Neural cell (in vitro differentiated cells): ENCODE results near the gene CD68. TPM values are rescaled to one million over a fixed set of nuclear protein-coding genes. Genes with fewer than 3 reads are reported as not detected.

Experiments
- H2AFZ ChIP-seq: fragments of 200-600, 300-800 bp; sonication (generic), shearing (Covaris generic); 2 replicates; pipeline ENCODE4 v1.6.0; 2014; ENCODE audit warnings: low read depth, mild to moderate bottlenecking, antibody characterized with exemption, low read length, moderate library complexity
- H3F3A ChIP-seq: fragments of 200-600 bp; shearing (Covaris generic); 2 replicates; pipeline ENCODE4 v1.6.1; 2016; ENCODE audit warnings: mild to moderate bottlenecking, moderate library complexity, mixed read lengths, antibody characterized with exemption, low read length; ENCODE audit not compliant: insufficient read depth, poor library complexity, severe bottlenecking
- H3K27ac ChIP-seq: fragments of 200-600, 300-800 bp; sonication (generic), shearing (Covaris generic); 2 replicates; pipeline ENCODE4 v1.5.1; 2014; ENCODE audit warnings: mild to moderate bottlenecking, low read length, moderate library complexity
- H3K27me3 ChIP-seq: fragments of 300-800, 200-600 bp; sonication (generic), shearing (Covaris generic); 2 replicates; pipeline ENCODE4 v1.6.0; 2014; ENCODE audit warnings: mild to moderate bottlenecking, low read depth, low read length, moderate library complexity; ENCODE audit not compliant: insufficient read depth
- H3K36me3 ChIP-seq: fragments of 300-800, 200-600 bp; sonication (generic), shearing (Covaris generic); 2 replicates; pipeline ENCODE4 v1.5.1; 2014; ENCODE audit warnings: mild to moderate bottlenecking, antibody characterized with exemption, low read length, moderate library complexity; ENCODE audit not compliant: insufficient read depth
- H3K4me2 ChIP-seq: fragments of 300-800, 200-600 bp; sonication (generic), shearing (Covaris generic); 2 replicates; pipeline ENCODE4 v1.6.0; 2014; ENCODE audit warnings: mild to moderate bottlenecking, low read length
- H3K4me3 ChIP-seq: fragments of 300-800, 200-600 bp; sonication (generic), shearing (Covaris generic); 2 replicates; pipeline ENCODE4 v1.5.1; 2014; ENCODE audit warnings: mild to moderate bottlenecking, low read length, moderate library complexity
- H3K79me2 ChIP-seq: fragments of 200-600 bp; shearing (Covaris generic); replicated peaks from 2 replicates; pipeline ENCODE4 v1.6.0; 2014; ENCODE audit warnings: mild to moderate bottlenecking, low read length, moderate library complexity; ENCODE audit not compliant: insufficient read depth
- H3K9ac ChIP-seq: fragments of 300-800, 200-600 bp; sonication (generic), shearing (Covaris generic); 2 replicates; pipeline ENCODE4 v1.6.1; 2016; ENCODE audit warnings: mild to moderate bottlenecking, low read length, mixed read lengths
- H3K9me2 ChIP-seq: fragments of 200-600 bp; shearing (Covaris generic); 2 replicates; pipeline ENCODE4 v1.6.1; 2016; ENCODE audit warnings: mild to moderate bottlenecking, low read length, mixed read lengths; ENCODE audit not compliant: insufficient read depth
- H3K9me3 ChIP-seq: fragments of 200-600, 300-800 bp; sonication (generic), shearing (Covaris generic); 2 replicates; pipeline ENCODE4 v1.6.1; 2016; ENCODE audit warnings: mild to moderate bottlenecking, mixed run types, low read length, moderate library complexity, mixed read lengths
- H4K20me1 ChIP-seq: fragments of 200-600 bp; shearing (Covaris generic); 2 replicates; pipeline ENCODE4 v1.6.1; 2016; ENCODE audit warnings: mild to moderate bottlenecking, mixed run types; ENCODE audit not compliant: insufficient read depth
- EP300 ChIP-seq: fragments of 450-650 bp; conservative IDR thresholded peaks from 2 replicates; pipeline ENCODE4 v1.6.1; 2014; ENCODE audit warnings: antibody characterized with exemption, mild to moderate bottlenecking, moderate library complexity; ENCODE audit not compliant: poor library complexity, severe bottlenecking
- EZH2 ChIP-seq: fragments of 200-600, 300-800 bp; shearing (Covaris generic), sonication (generic); IDR thresholded peaks from 2 replicates; pipeline ENCODE4 v1.6.1; 2014; ENCODE audit warnings: antibody characterized with exemption, low read length, borderline replicate concordance, mild to moderate bottlenecking; ENCODE audit not compliant: insufficient read depth, poor library complexity, severe bottlenecking
- MXI1 ChIP-seq: fragments of 450-650 bp; conservative IDR thresholded peaks from 2 replicates; pipeline ENCODE4 v1.6.1; 2014; ENCODE audit warnings: antibody characterized with exemption, mild to moderate bottlenecking; ENCODE audit not compliant: poor library complexity, severe bottlenecking
- POLR2AphosphoS5 ChIP-seq: IDR thresholded peaks from 2 replicates; pipeline ENCODE4 v1.6.1; 2012
- RAD21 ChIP-seq: fragments of 450-650 bp; conservative IDR thresholded peaks from 2 replicates; pipeline ENCODE4 v1.6.1; 2014; ENCODE audit warnings: antibody characterized with exemption, mild to moderate bottlenecking, moderate library complexity
- TAF1 ChIP-seq: IDR thresholded peaks from 2 replicates; pipeline ENCODE4 v1.6.1; 2012; ENCODE audit warnings: low read depth
- polyA plus RNA-seq: library from polyadenylated mRNA; depleted of rRNA; stranded (reverse); fragments of >200 nt; gene quantifications from 2 replicates; pipeline ENCODE4 v1.2.3, GENCODE V29; 2014
- TF ChIP-seq, protein P1 (sequence below): IDR thresholded peaks from 2 replicates; pipeline ENCODE4 v1.6.1; 2012; ENCODE audit warnings: borderline replicate concordance

CD68 gene
- polyA plus RNA-seq, 1 donor from 2014 or later: not detected

DNA sequence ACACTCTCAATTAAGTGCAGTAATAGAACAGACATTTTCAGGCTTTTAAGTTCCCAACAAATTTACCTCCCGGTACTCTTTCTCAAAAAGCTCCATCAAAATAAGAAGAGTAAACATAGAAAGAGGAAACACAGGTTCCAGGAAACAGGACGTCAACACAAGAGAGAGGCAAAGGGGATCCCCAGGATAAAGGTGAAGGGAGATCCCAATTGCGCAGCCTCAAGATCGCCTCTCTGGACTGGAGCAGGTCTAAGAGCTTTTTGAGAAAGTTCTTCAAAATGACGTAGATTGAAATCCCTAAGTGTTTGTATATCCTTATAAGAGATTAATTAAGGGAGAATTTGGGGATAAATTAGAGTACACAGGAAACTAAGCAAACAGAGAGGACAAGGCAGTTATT, 39.2 kb downstream of the CD68 start:
- TF ChIP-seq RAD21 (no peak), MXI1 (no peak), EP300 (no peak), TAF1 (no peak), EZH2 (no peak)
- TF ChIP-seq, protein P1, sequence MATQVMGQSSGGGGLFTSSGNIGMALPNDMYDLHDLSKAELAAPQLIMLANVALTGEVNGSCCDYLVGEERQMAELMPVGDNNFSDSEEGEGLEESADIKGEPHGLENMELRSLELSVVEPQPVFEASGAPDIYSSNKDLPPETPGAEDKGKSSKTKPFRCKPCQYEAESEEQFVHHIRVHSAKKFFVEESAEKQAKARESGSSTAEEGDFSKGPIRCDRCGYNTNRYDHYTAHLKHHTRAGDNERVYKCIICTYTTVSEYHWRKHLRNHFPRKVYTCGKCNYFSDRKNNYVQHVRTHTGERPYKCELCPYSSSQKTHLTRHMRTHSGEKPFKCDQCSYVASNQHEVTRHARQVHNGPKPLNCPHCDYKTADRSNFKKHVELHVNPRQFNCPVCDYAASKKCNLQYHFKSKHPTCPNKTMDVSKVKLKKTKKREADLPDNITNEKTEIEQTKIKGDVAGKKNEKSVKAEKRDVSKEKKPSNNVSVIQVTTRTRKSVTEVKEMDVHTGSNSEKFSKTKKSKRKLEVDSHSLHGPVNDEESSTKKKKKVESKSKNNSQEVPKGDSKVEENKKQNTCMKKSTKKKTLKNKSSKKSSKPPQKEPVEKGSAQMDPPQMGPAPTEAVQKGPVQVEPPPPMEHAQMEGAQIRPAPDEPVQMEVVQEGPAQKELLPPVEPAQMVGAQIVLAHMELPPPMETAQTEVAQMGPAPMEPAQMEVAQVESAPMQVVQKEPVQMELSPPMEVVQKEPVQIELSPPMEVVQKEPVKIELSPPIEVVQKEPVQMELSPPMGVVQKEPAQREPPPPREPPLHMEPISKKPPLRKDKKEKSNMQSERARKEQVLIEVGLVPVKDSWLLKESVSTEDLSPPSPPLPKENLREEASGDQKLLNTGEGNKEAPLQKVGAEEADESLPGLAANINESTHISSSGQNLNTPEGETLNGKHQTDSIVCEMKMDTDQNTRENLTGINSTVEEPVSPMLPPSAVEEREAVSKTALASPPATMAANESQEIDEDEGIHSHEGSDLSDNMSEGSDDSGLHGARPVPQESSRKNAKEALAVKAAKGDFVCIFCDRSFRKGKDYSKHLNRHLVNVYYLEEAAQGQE: no peak
- no peak overlapping the region for H3K4me3 ChIP-seq
- no peaks in the 10 kb centered on the region for H4K20me1 ChIP-seq
- H3K36me3 ChIP-seq: no peaks in the 10 kb centered on the region
- no peaks in the 10 kb centered on the region for H3F3A ChIP-seq
- H3K27me3 ChIP-seq: no peaks in the 10 kb centered on the region
- H3K9me2 ChIP-seq: no peaks in the 10 kb centered on the region
- H3K9me3 ChIP-seq: no peaks in the 10 kb centered on the region
- no peak overlapping the region for H3K9ac ChIP-seq
- peaks cover 8% of the 10 kb centered on the region for H3K79me2 ChIP-seq
- H3K4me2 ChIP-seq: no peak overlapping the region
- no peak overlapping the region for H2AFZ ChIP-seq
- no peak overlapping the region for H3K27ac ChIP-seq

DNA sequence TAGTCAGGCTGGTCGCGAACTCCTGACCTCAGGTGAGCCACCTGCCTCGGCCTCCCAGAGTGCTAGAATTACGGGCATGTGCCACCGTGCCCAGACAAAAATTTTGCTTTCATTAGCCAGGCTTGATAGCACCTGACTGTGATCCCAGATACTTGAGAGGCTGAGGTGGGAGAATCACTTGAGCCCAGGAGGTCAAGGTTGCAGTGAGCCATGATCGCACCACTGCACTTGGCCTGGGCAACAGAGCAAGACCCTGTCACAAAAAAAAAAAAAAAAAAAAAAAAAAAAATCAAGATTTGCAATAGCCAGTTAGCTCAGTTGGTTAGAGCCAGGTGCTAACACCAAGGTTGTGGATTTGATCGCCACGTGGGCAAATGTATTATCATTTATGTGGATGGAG, 41.4 kb downstream of the CD68 start:
- no peaks in the 10 kb centered on the region for H3K36me3 ChIP-seq

More for the DNA sequence above, 41.4 kb downstream of the CD68 start:
- H3K9ac ChIP-seq: no peak overlapping the region
- TF ChIP-seq POLR2AphosphoS5 (no peak), TAF1 (no peak), EZH2 (no peak)
- TF ChIP-seq, protein P1: no peak
- no peaks in the 10 kb centered on the region for H3K79me2 ChIP-seq
- H4K20me1 ChIP-seq: no peaks in the 10 kb centered on the region
- H3F3A ChIP-seq: no peaks in the 10 kb centered on the region
- no peak overlapping the region for H3K4me2 ChIP-seq
- H3K27ac ChIP-seq: no peak overlapping the region
- no peaks in the 10 kb centered on the region for H3K27me3 ChIP-seq
- no peak overlapping the region for H3K4me3 ChIP-seq
- no peaks in the 10 kb centered on the region for H3K9me2 ChIP-seq
- no peaks in the 10 kb centered on the region for H3K9me3 ChIP-seq
- no peak overlapping the region for H2AFZ ChIP-seq
